Keratinocyte (primary cell): ENCODE results near the gene BSDC1. TPM values are rescaled to one million over a fixed set of nuclear protein-coding genes. Genes with fewer than 3 reads are reported as not detected.

Source experiments
- DNase-seq: peaks from one replicate; pipeline ENCODE4 v3.0.0-alpha.2; 2011; ENCODE audit warnings: low read depth, missing footprints, low spot score
- FAIRE-seq: peaks from 2 replicates; lab custom pipeline; 2011; peaks lifted over from hg19 to GRCh38; lab: Jason Lieb, UNC
- H2AFZ ChIP-seq: 2 replicates; pipeline ENCODE4 v1.6.0; 2012; ENCODE audit warnings: low read length, control low read depth, inconsistent platforms; ENCODE audit not compliant: control insufficient read depth
- H3K27ac ChIP-seq: 2 replicates; pipeline ENCODE4 v1.5.1; 2011; ENCODE audit warnings: low read length; ENCODE audit not compliant: control insufficient read depth, insufficient read depth
- H3K27me3 ChIP-seq: 3 replicates; pipeline ENCODE4 v1.6.0; 2011; ENCODE audit warnings: low read length; ENCODE audit not compliant: control insufficient read depth, insufficient read depth; ENCODE audit errors: extremely low read depth
- H3K36me3 ChIP-seq, 2 experiments: 2 replicates in 1 of 2; 3 replicates in 1 of 2; pipeline ENCODE4 v1.5.1; 2011; ENCODE audit warnings: low read length in 2 of 2, mild to moderate bottlenecking in 1 of 2; ENCODE audit not compliant: control insufficient read depth in 2 of 2, insufficient read depth in 2 of 2; ENCODE audit errors: extremely low read depth in 1 of 2
- H3K4me1 ChIP-seq: 3 replicates; pipeline ENCODE4 v1.5.1; 2011; ENCODE audit warnings: low read length; ENCODE audit not compliant: control insufficient read depth, insufficient read depth; ENCODE audit errors: extremely low read depth
- H3K4me2 ChIP-seq: 3 replicates; pipeline ENCODE4 v1.6.0; 2011; ENCODE audit warnings: low read depth, low read length; ENCODE audit not compliant: control insufficient read depth, insufficient read depth; ENCODE audit errors: extremely low read depth
- H3K4me3 ChIP-seq, 3 experiments: fragments of 200-600 bp in 1 of 3; sonication (generic) in 1 of 3; 2 replicates in 2 of 3; 3 replicates in 1 of 3; pipeline ENCODE4 v1.5.1; 2011 to 2016; ENCODE audit warnings: low read length in 3 of 3, mild to moderate bottlenecking in 3 of 3, control low read depth in 2 of 3, inconsistent platforms in 1 of 3, low read depth in 1 of 3, mixed read lengths in 1 of 3, mixed run types in 1 of 3, moderate library complexity in 1 of 3; ENCODE audit not compliant: control insufficient read depth in 2 of 3, insufficient read depth in 2 of 3; ENCODE audit errors: extremely low read depth in 1 of 3
- H3K79me2 ChIP-seq: 2 replicates; pipeline ENCODE4 v1.6.0; 2012; ENCODE audit warnings: low read length; ENCODE audit not compliant: control insufficient read depth, insufficient read depth
- H3K9ac ChIP-seq: 3 replicates; pipeline ENCODE4 v1.6.0; 2011; ENCODE audit warnings: low read length; ENCODE audit not compliant: control insufficient read depth, insufficient read depth; ENCODE audit errors: extremely low read depth
- H3K9me1 ChIP-seq: 3 replicates; pipeline ENCODE4 v1.6.0; 2011; ENCODE audit warnings: low read length; ENCODE audit not compliant: control insufficient read depth, insufficient read depth; ENCODE audit errors: extremely low read depth
- H3K9me3 ChIP-seq: 2 replicates; pipeline ENCODE4 v1.5.1; 2012; ENCODE audit warnings: low read depth, low read length; ENCODE audit not compliant: control insufficient read depth
- H4K20me1 ChIP-seq: 3 replicates; pipeline ENCODE4 v1.6.0; 2011; ENCODE audit warnings: low read length; ENCODE audit not compliant: control insufficient read depth, insufficient read depth; ENCODE audit errors: extremely low read depth
- CTCF ChIP-seq, 3 experiments: IDR thresholded peaks in 1 of 3; conservative IDR thresholded peaks in 1 of 3; optimal IDR thresholded peaks in 1 of 3; 2 replicates in 2 of 3; 3 replicates in 1 of 3; pipeline versions ENCODE3 to v1.5.1; 2011; ENCODE audit warnings: low read length in 3 of 3, mild to moderate bottlenecking in 3 of 3, moderate library complexity in 2 of 3, control low read depth in 1 of 3, inconsistent platforms in 1 of 3; ENCODE audit not compliant: insufficient read depth in 2 of 3; ENCODE audit errors: extremely low read depth in 1 of 3
- EZH2 ChIP-seq: IDR thresholded peaks from one replicate; pipeline ENCODE4 v1.6.1; 2012; ENCODE audit warnings: inconsistent platforms, mild to moderate bottlenecking, low read length, moderate library complexity
- dilution Hi-C: fragments of 300-500 bp; cut with MboI; formaldehyde crosslinking; loops from one replicate; pipeline ENCODE4 v1.7.0; 2020; ENCODE audit warnings: low sequenced_read_pairs; ENCODE audit not compliant: extremely low pct_ligation_motif_present
- polyA plus RNA-seq, 5 experiments: library from polyadenylated mRNA; depleted of rRNA in 3 of 5; stranded (reverse) in 3 of 5; stranded (forward) in 1 of 5; unstranded in 1 of 5; fragments of >200 nt; gene quantifications; 1 replicate in 1 of 5; 2 replicates in 3 of 5; 3 replicates in 1 of 5; pipeline versions ENCODE4 v1.2.1 to v1.2.3, GENCODE V29; 2011 to 2012; ENCODE audit warnings: missing spikeins in 2 of 5, low read depth in 1 of 5, low replicate concordance in 1 of 5

BSDC1 gene
- polyA plus RNA-seq, 1 donor (not counting 4 experiments of a cell fraction or from before 2014, with no cell fraction given), result 38.1 TPM

- H2AFZ ChIP-seq, result no peak overlapping the region
- peaks cover 20 to 26% of the 10 kb centered on the region in 2 experiments for H3K36me3 ChIP-seq
- peaks cover 9% of the 10 kb centered on the region for H3K4me1 ChIP-seq
- no peak overlapping the region for H3K9ac ChIP-seq
- no peak for DNase-seq
- H3K4me3 ChIP-seq, result no peak overlapping the region
- H3K9me3 ChIP-seq, result no peaks in the 10 kb centered on the region
- no peak overlapping the region for H3K27ac ChIP-seq
- no peak for FAIRE-seq
- H3K79me2 ChIP-seq, result peaks cover 27% of the 10 kb centered on the region
- no peaks in the 10 kb centered on the region for H4K20me1 ChIP-seq
- TF ChIP-seq CTCF (optimal IDR thresholded peaks at IDR 0.05 in 1 of 3, IDR thresholded peaks at IDR 0.05 in 1 of 3, conservative IDR thresholded peaks at IDR 0.05 in 1 of 3; ENCODE audit: extremely low read depth in 1 of 3, insufficient read depth in 2 of 3, low read length in 3 of 3), result no peak
- TF ChIP-seq EZH2, result no peak
- no peak overlapping the region for H3K4me2 ChIP-seq
- no peaks in the 10 kb centered on the region for H3K9me1 ChIP-seq
- H3K27me3 ChIP-seq, result no peaks in the 10 kb centered on the region
- dilution Hi-C loops, result no loop called here
These were observed 3.1 kb downstream of the BSDC1 start for GRCh38 chr1:32390904-32391870.

- no peaks in the 10 kb centered on the region for H4K20me1 ChIP-seq
- no peaks in the 10 kb centered on the region for H3K9me3 ChIP-seq
- peaks cover 26 to 27% of the 10 kb centered on the region in 2 experiments for H3K36me3 ChIP-seq
- H3K79me2 ChIP-seq, result peaks cover 21% of the 10 kb centered on the region
- dilution Hi-C loops, result no loop called here
- no peaks in the 10 kb centered on the region for H3K9me1 ChIP-seq
- H2AFZ ChIP-seq, result no peak overlapping the region
- TF ChIP-seq CTCF (optimal IDR thresholded peaks at IDR 0.05 in 1 of 3, IDR thresholded peaks at IDR 0.05 in 1 of 3, conservative IDR thresholded peaks at IDR 0.05 in 1 of 3; ENCODE audit: extremely low read depth in 1 of 3, insufficient read depth in 2 of 3, low read length in 3 of 3) (no peak), EZH2 (no peak)
- H3K9ac ChIP-seq, result no peak overlapping the region
- H3K27me3 ChIP-seq, result no peaks in the 10 kb centered on the region
- DNase-seq, result no peak
- no peak overlapping the region for H3K4me2 ChIP-seq
- H3K4me1 ChIP-seq, result peaks cover 8% of the 10 kb centered on the region
- no peak for FAIRE-seq
- H3K27ac ChIP-seq, result no peak overlapping the region
- no peak overlapping the region for H3K4me3 ChIP-seq
These were observed 5.6 kb downstream of the BSDC1 start for GRCh38 chr1:32388641-32389040.
